PC-3 (cell line): ENCODE results near the gene TRIM5. TPM values are rescaled to one million over a fixed set of nuclear protein-coding genes. Genes with fewer than 3 reads are reported as not detected.

Experiments used
- ATAC-seq: fragments of 200-7000 bp; cut with Tn5 transposase; 2 replicates; pipeline ENCODE4 v1.9.1; 2020; ENCODE audit warnings: mild to moderate bottlenecking, moderate library complexity
- BruUV-seq: library from RNA; stranded (reverse); fragments of 400-500 nt; replicated peaks from 2 replicates; lab custom pipeline; 2021; lab: Mats Ljungman, UMichigan
- CTCF ChIA-PET: fragments of 300-600 bp; sonication (Branson Sonifier 250); formaldehyde crosslinking; loops from one replicate; lab custom pipeline; 2022; ENCODE audit warnings: antibody characterized with exemption; lab: Charles Lee
- POLR2A ChIA-PET: fragments of 300-600 bp; sonication (Branson Sonifier 250); formaldehyde crosslinking; loops from one replicate; lab custom pipeline; 2022; ENCODE audit warnings: antibody characterized with exemption; ENCODE audit not compliant: unreplicated experiment; lab: Charles Lee
- DNase-seq: peaks from one replicate; pipeline ENCODE4 v3.0.0-alpha.2; 2015
- H2AFZ ChIP-seq: fragments of 300-600 bp; sonication (generic); 2 replicates; pipeline ENCODE4 v1.6.0; 2016; ENCODE audit warnings: antibody characterized with exemption, low read length
- H3F3A ChIP-seq: fragments of 300-600 bp; sonication (generic); one replicate; pipeline ENCODE4 v1.6.0; 2017; ENCODE audit warnings: antibody characterized with exemption, low read length, control low read depth, mild to moderate bottlenecking; ENCODE audit not compliant: unreplicated experiment
- H3K27ac ChIP-seq: fragments of 300-600 bp; sonication (generic); 2 replicates; pipeline ENCODE4 v1.5.1; 2016; ENCODE audit warnings: mild to moderate bottlenecking, low read length
- H3K27me3 ChIP-seq: fragments of 300-600 bp; sonication (generic); 2 replicates; pipeline ENCODE4 v1.6.1; 2016; ENCODE audit warnings: low read length, mixed read lengths
- H3K36me3 ChIP-seq: fragments of 300-600 bp; sonication (generic); 2 replicates; pipeline ENCODE4 v1.6.1; 2016; ENCODE audit warnings: low read depth, mixed run types, low read length, mixed read lengths
- H3K4me1 ChIP-seq: fragments of 300-600 bp; sonication (generic); 2 replicates; pipeline ENCODE4 v1.5.1; 2016; ENCODE audit warnings: low read length; ENCODE audit not compliant: insufficient read depth
- H3K4me2 ChIP-seq: fragments of 300-600 bp; sonication (generic); 2 replicates; pipeline ENCODE4 v1.6.0; 2016; ENCODE audit warnings: low read length
- H3K4me3 ChIP-seq: fragments of 300-600 bp; sonication (generic); 2 replicates; pipeline ENCODE4 v1.5.1; 2016; ENCODE audit warnings: mild to moderate bottlenecking, low read length, mixed read lengths
- H3K79me2 ChIP-seq: fragments of 300-600 bp; sonication (generic); 2 replicates; pipeline ENCODE4 v1.6.1; 2017; ENCODE audit warnings: low read length, mixed read lengths
- H3K9ac ChIP-seq: fragments of 300-600 bp; sonication (generic); 2 replicates; pipeline ENCODE4 v1.6.0; 2016; ENCODE audit warnings: mild to moderate bottlenecking, low read length
- H3K9me2 ChIP-seq: fragments of 300-600 bp; sonication (generic); replicated peaks from 2 replicates; pipeline ENCODE4 v1.6.1; 2016; ENCODE audit warnings: mixed run types, low read length, mixed read lengths
- H3K9me3 ChIP-seq: fragments of 300-600 bp; sonication (generic); 2 replicates; pipeline ENCODE4 v1.6.1; 2016; ENCODE audit warnings: low read length, mixed read lengths
- H4K20me1 ChIP-seq: fragments of 300-600 bp; sonication (generic); 2 replicates; pipeline ENCODE4 v1.6.1; 2016; ENCODE audit warnings: low read length, mixed read lengths
- CTCF ChIP-seq: fragments of 300-600 bp; sonication (generic); conservative IDR thresholded peaks from 2 replicates; pipeline ENCODE4 v1.5.1; 2017; ENCODE audit warnings: antibody characterized with exemption, low read depth, mild to moderate bottlenecking, low read length
- EZH2 ChIP-seq: fragments of 300-600 bp; sonication (generic); IDR thresholded peaks from one replicate; pipeline ENCODE4 v1.6.1; 2017; ENCODE audit warnings: antibody characterized with exemption, mild to moderate bottlenecking, low read length; ENCODE audit not compliant: unreplicated experiment
- EZH2phosphoT487 ChIP-seq: fragments of 300-600 bp; sonication (generic); IDR thresholded peaks from 2 replicates; pipeline ENCODE4 v1.6.1; 2018; ENCODE audit warnings: mild to moderate bottlenecking, antibody characterized with exemption, low read length, borderline replicate concordance
- intact Hi-C: fragments of 100-400 bp; cut with micrococcal nuclease; formaldehyde crosslinking; loops from 2 replicates; pipeline ENCODE4 v1.9.0; 2023
- total RNA-seq: library from RNA; depleted of rRNA; stranded (reverse); fragments of >200 nt; gene quantifications from 2 replicates; pipeline ENCODE4 v1.2.3, GENCODE V29; 2014

Gene TRIM5
- total RNA-seq, 1 experiment from 2014 or later = 18.6 TPM

- Histone ChIP-seq H3K4me1 (peaks cover 9% of the 10 kb centered on the region), H3K9ac (no peak overlapping the region), H3K9me2 (no peaks in the 10 kb centered on the region), H3K9me3 (no peaks in the 10 kb centered on the region), H3K27me3 (no peaks in the 10 kb centered on the region), H3K36me3 (no peaks in the 10 kb centered on the region), H4K20me1 (no peaks in the 10 kb centered on the region), H3K4me2 (no peak overlapping the region), H3K27ac (no peak overlapping the region), H3F3A (no peaks in the 10 kb centered on the region), H3K4me3 (no peak overlapping the region), H2AFZ (no peak overlapping the region), H3K79me2 (peaks cover 6% of the 10 kb centered on the region; the same call in 1 of the 2 replicates)
- intact Hi-C loops = no loop called here
- TF ChIP-seq EZH2phosphoT487 (no peak), EZH2 (no peak), CTCF (no peak)
- no TSS peak for BruUV-seq
- ATAC-seq = no peak
- CTCF ChIA-PET = interaction anchor here (0.6 kb wide), 1 partner anchor 24 kb away, joined by 4 read pairs; no protein-coding TSS in a partner anchor
- DNase-seq = no peak
- POLR2A ChIA-PET = no interaction called here
Observed at GRCh38 chr11:5688482-5688881, 3.6 kb upstream of the TRIM5 start.

GRCh38 chr11:5686426-5686825 is 1.6 kb upstream of the TRIM5 start:
- Histone ChIP-seq H3K4me3 (no peak overlapping the region), H3K9me2 (no peaks in the 10 kb centered on the region), H3K27me3 (no peaks in the 10 kb centered on the region), H3K27ac (no peak overlapping the region), H3F3A (no peaks in the 10 kb centered on the region), H3K79me2 (peaks cover 12% of the 10 kb centered on the region), H4K20me1 (no peaks in the 10 kb centered on the region), H2AFZ (no peak overlapping the region), H3K9ac (no peak overlapping the region), H3K9me3 (no peaks in the 10 kb centered on the region), H3K36me3 (no peaks in the 10 kb centered on the region), H3K4me1 (peaks cover 9% of the 10 kb centered on the region), H3K4me2 (no peak overlapping the region)
- TF ChIP-seq EZH2phosphoT487 (no peak), EZH2 (no peak), CTCF (no peak)
- ChIA-PET CTCF (no interaction called here), POLR2A (interaction anchor here (0.6 kb wide), 1 partner anchor 61 kb away, joined by 3 read pairs; the partner anchor contains the start of gene TRIM34)
- no TSS peak for BruUV-seq
- DNase-seq (no peak), ATAC-seq (no peak)
- intact Hi-C loops = no loop called here

- POLR2A ChIA-PET = interaction anchor here (0.6 to 0.7 kb wide), 4 partner anchors 62 to 456 kb away, joined by 3 to 5 read pairs (median 3); no protein-coding TSS in a partner anchor
Observed at GRCh38 chr11:5684036-5684645, 733 bp downstream of the TRIM5 start.

More at GRCh38 chr11:5684036-5684645, 733 bp downstream of the TRIM5 start:
- peak overlapping the region; percentile 93 for H3K4me2 ChIP-seq
- ATAC-seq = peak; percentile 6
- peak overlapping the region; percentile 86; the same call in 1 of the 2 replicates for H2AFZ ChIP-seq
- H3K4me1 ChIP-seq = peaks cover 9% of the 10 kb centered on the region
- peaks cover 12% of the 10 kb centered on the region for H3K79me2 ChIP-seq
- BruUV-seq = TSS peak; percentile 96
- intact Hi-C loops = loop anchor here (1.0 to 2.0 kb wide), 3 partner anchors 63 to 125 kb away; partner anchors contain the start of gene OR52N2
- no peaks in the 10 kb centered on the region for H3K9me3 ChIP-seq
- peak overlapping the region; percentile 72 for H3K9ac ChIP-seq
- H3K4me3 ChIP-seq = peak overlapping the region; percentile 75
- H3K27ac ChIP-seq = peak overlapping the region; percentile 93
- CTCF ChIA-PET = interaction anchor here (0.6 to 1.0 kb wide), 2 partner anchors 84 to 85 kb away, joined by 3 read pairs; no protein-coding TSS in a partner anchor
- no peak for TF ChIP-seq EZH2phosphoT487
- TF ChIP-seq CTCF = no peak
- TF ChIP-seq EZH2 = no peak
- no peaks in the 10 kb centered on the region for H3K9me2 ChIP-seq
- no peaks in the 10 kb centered on the region for H3F3A ChIP-seq
- H4K20me1 ChIP-seq = no peaks in the 10 kb centered on the region
- no peaks in the 10 kb centered on the region; the same call in none of the 2 replicates for H3K36me3 ChIP-seq
- H3K27me3 ChIP-seq = no peaks in the 10 kb centered on the region
- DNase-seq = no peak
